HEK293 (cell line): Measurements from ENCODE around the gene PLA2G3.

ENCODE experiments used
- CTCF ChIA-PET: fragments of 350-600 bp; formaldehyde crosslinking; extraction: SDS; loops from one replicate; lab custom pipeline; 2021; ENCODE audit warnings: antibody characterized with exemption; lab: Yijun Ruan, JAX
- POLR2A ChIA-PET: fragments of 300-600 bp; formaldehyde crosslinking; extraction: SDS; loops from one replicate; lab custom pipeline; 2020; ENCODE audit warnings: antibody characterized with exemption, inconsistent platforms; lab: Yijun Ruan, JAX
- H3K27ac ChIP-seq: fragments of 200-500 bp; sonication (Bioruptor generic); 2 replicates; pipeline ENCODE4 v1.5.1; 2014; ENCODE audit warnings: low read depth, low read length, control low read depth, inconsistent platforms; ENCODE audit errors: extremely low read depth
- H3K36me3 ChIP-seq, 2 experiments: fragments of 200-500 bp in 1 of 2; sonication (Bioruptor generic) in 1 of 2; 1 replicate in 1 of 2; 2 replicates in 1 of 2; pipeline ENCODE4 v1.5.1; 2014 to 2017; ENCODE audit warnings: inconsistent platforms in 2 of 2, low read length in 2 of 2; ENCODE audit not compliant: control insufficient read depth in 2 of 2, insufficient read depth in 1 of 2
- H3K4me1 ChIP-seq: fragments of 200-500 bp; sonication (Bioruptor generic); 2 replicates; pipeline ENCODE4 v1.5.1; 2014; ENCODE audit warnings: mild to moderate bottlenecking, low read length, inconsistent platforms; ENCODE audit not compliant: control insufficient read depth, insufficient read depth
- H3K4me3 ChIP-seq: 2 replicates; pipeline ENCODE4 v1.5.1; 2011; ENCODE audit warnings: low read depth, mild to moderate bottlenecking, control low read depth, low read length, moderate library complexity
- H3K9me3 ChIP-seq: fragments of 200-500 bp; sonication (Bioruptor generic); 2 replicates; pipeline ENCODE4 v1.5.1; 2014; ENCODE audit warnings: low read depth, low read length, inconsistent platforms; ENCODE audit not compliant: control insufficient read depth, insufficient read depth
- SCRT1 ChIP-seq: fragments of 450-650 bp; formaldehyde crosslinking; IDR thresholded peaks from 2 replicates; pipeline ENCODE4 v1.5.1; 2016; ENCODE audit warnings: missing biosample characterization, missing genetic modification characterization, borderline replicate concordance
- SP3 ChIP-seq: fragments of 450-650 bp; formaldehyde crosslinking; IDR thresholded peaks from 2 replicates; pipeline ENCODE4 v1.5.1; 2016; ENCODE audit warnings: missing biosample characterization, missing genetic modification characterization
- TCF7L2 ChIP-seq: IDR thresholded peaks from 2 replicates; pipeline ENCODE4 v1.6.1; 2011; ENCODE audit warnings: low read depth, mild to moderate bottlenecking, inconsistent platforms, low read length, moderate library complexity, borderline replicate concordance
- ZFHX2 ChIP-seq: fragments of 450-650 bp; formaldehyde crosslinking; conservative IDR thresholded peaks from 2 replicates; pipeline ENCODE4 v1.5.1; 2016; ENCODE audit warnings: missing biosample characterization, missing genetic modification characterization
- ZFP69B ChIP-seq: fragments of 450-650 bp; formaldehyde crosslinking; IDR thresholded peaks from 2 replicates; pipeline ENCODE4 v1.5.1; 2016; ENCODE audit warnings: missing biosample characterization, missing genetic modification characterization
- ZIC2 ChIP-seq: fragments of 450-650 bp; formaldehyde crosslinking; IDR thresholded peaks from 2 replicates; pipeline ENCODE4 v1.5.1; 2016; ENCODE audit warnings: missing biosample characterization, missing genetic modification characterization
- ZNF175 ChIP-seq: fragments of 450-650 bp; formaldehyde crosslinking; IDR thresholded peaks from 2 replicates; pipeline ENCODE4 v1.5.1; 2016; ENCODE audit warnings: missing biosample characterization, missing genetic modification characterization
- ZNF324 ChIP-seq: fragments of 450-650 bp; formaldehyde crosslinking; IDR thresholded peaks from 2 replicates; pipeline ENCODE4 v1.5.1; 2016; ENCODE audit warnings: missing biosample characterization, missing genetic modification characterization
- ZNF335 ChIP-seq: fragments of 450-650 bp; formaldehyde crosslinking; conservative IDR thresholded peaks from 2 replicates; pipeline ENCODE4 v1.5.1; 2016; ENCODE audit warnings: missing biosample characterization, missing genetic modification characterization
- ZNF433 ChIP-seq: fragments of 450-650 bp; formaldehyde crosslinking; IDR thresholded peaks from 2 replicates; pipeline ENCODE4 v1.5.1; 2016; ENCODE audit warnings: missing biosample characterization, missing genetic modification characterization, low read depth
- ZNF548 ChIP-seq: fragments of 450-650 bp; formaldehyde crosslinking; IDR thresholded peaks from 2 replicates; pipeline ENCODE4 v1.5.1; 2016; ENCODE audit warnings: missing biosample characterization, missing genetic modification characterization
- ZNF585B ChIP-seq: fragments of 450-650 bp; formaldehyde crosslinking; IDR thresholded peaks from 2 replicates; pipeline ENCODE4 v1.5.1; 2016; ENCODE audit warnings: missing biosample characterization, missing genetic modification characterization
- ZNF600 ChIP-seq: fragments of 450-650 bp; formaldehyde crosslinking; IDR thresholded peaks from 2 replicates; pipeline ENCODE4 v1.5.1; 2016; ENCODE audit warnings: missing biosample characterization, missing genetic modification characterization
- ZNF664 ChIP-seq: fragments of 450-650 bp; formaldehyde crosslinking; IDR thresholded peaks from 2 replicates; pipeline ENCODE4 v1.5.1; 2016; ENCODE audit warnings: missing biosample characterization, missing genetic modification characterization
- ZNF707 ChIP-seq: fragments of 450-650 bp; formaldehyde crosslinking; IDR thresholded peaks from 2 replicates; pipeline ENCODE4 v1.5.1; 2016; ENCODE audit warnings: missing biosample characterization, missing genetic modification characterization
- ZNF791 ChIP-seq: fragments of 450-650 bp; formaldehyde crosslinking; IDR thresholded peaks from 2 replicates; pipeline ENCODE4 v1.5.1; 2016; ENCODE audit warnings: missing biosample characterization, missing genetic modification characterization
- ZNF792 ChIP-seq: fragments of 450-650 bp; formaldehyde crosslinking; IDR thresholded peaks from 2 replicates; pipeline ENCODE4 v1.5.1; 2016; ENCODE audit warnings: missing biosample characterization, missing genetic modification characterization
- TF ChIP-seq, protein P1 (sequence below): fragments of 450-650 bp; formaldehyde crosslinking; IDR thresholded peaks from 2 replicates; pipeline ENCODE4 v1.5.1; 2016; ENCODE audit warnings: missing biosample characterization, missing genetic modification characterization
- TF ChIP-seq, protein P2 (sequence below): fragments of 450-650 bp; IDR thresholded peaks from 2 replicates; pipeline ENCODE4 v1.5.1; 2018; ENCODE audit warnings: missing biosample characterization, mild to moderate bottlenecking, missing genetic modification characterization
- TF ChIP-seq, protein P3 (sequence below): fragments of 450-650 bp; formaldehyde crosslinking; IDR thresholded peaks from 2 replicates; pipeline ENCODE4 v1.5.1; 2016; ENCODE audit warnings: missing biosample characterization, missing genetic modification characterization
- TF ChIP-seq, protein P4 (sequence below): fragments of 450-650 bp; formaldehyde crosslinking; IDR thresholded peaks from 2 replicates; pipeline ENCODE4 v1.5.1; 2016; ENCODE audit warnings: missing biosample characterization, missing genetic modification characterization

Gene PLA2G3

DNA sequence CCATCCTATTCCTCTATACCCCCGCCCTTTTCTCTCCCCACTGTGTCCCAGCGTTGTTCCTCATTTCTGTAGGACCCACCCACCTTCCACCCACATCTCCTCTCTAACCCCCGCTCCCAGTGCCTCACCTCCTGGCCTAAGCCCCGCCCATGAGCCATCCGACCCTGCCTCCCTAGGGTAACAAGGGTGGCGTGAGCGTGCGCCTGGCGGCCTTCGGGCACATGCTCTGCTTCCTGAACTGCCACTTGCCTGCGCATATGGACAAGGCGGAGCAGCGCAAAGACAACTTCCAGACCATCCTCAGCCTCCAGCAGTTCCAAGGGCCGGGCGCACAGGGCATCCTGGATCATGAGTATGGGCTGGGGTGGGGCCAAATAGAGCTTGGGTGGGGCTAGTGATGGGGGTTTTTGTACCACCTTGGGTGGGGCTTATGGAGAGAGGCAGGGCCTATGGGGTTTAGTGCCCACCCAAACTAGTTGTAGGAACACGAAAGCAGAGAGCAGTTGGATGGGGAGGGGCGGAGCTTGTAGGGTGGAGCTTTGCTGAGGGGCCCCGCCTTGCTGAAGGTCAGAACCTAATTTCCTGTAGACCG, 13.0 kb downstream of the PLA2G3 start (continued):
- TF ChIP-seq, protein P1, sequence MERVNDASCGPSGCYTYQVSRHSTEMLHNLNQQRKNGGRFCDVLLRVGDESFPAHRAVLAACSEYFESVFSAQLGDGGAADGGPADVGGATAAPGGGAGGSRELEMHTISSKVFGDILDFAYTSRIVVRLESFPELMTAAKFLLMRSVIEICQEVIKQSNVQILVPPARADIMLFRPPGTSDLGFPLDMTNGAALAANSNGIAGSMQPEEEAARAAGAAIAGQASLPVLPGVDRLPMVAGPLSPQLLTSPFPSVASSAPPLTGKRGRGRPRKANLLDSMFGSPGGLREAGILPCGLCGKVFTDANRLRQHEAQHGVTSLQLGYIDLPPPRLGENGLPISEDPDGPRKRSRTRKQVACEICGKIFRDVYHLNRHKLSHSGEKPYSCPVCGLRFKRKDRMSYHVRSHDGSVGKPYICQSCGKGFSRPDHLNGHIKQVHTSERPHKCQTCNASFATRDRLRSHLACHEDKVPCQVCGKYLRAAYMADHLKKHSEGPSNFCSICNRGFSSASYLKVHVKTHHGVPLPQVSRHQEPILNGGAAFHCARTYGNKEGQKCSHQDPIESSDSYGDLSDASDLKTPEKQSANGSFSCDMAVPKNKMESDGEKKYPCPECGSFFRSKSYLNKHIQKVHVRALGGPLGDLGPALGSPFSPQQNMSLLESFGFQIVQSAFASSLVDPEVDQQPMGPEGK (tag by site-specific recombination) = no peak
- no peak for TF ChIP-seq ZNF433 (tag by site-specific recombination)
- TF ChIP-seq SCRT1 (tag by site-specific recombination) = no peak
- TF ChIP-seq ZFHX2 = peak; percentile 72
- no peak for TF ChIP-seq ZNF791
- TF ChIP-seq, protein P2, sequence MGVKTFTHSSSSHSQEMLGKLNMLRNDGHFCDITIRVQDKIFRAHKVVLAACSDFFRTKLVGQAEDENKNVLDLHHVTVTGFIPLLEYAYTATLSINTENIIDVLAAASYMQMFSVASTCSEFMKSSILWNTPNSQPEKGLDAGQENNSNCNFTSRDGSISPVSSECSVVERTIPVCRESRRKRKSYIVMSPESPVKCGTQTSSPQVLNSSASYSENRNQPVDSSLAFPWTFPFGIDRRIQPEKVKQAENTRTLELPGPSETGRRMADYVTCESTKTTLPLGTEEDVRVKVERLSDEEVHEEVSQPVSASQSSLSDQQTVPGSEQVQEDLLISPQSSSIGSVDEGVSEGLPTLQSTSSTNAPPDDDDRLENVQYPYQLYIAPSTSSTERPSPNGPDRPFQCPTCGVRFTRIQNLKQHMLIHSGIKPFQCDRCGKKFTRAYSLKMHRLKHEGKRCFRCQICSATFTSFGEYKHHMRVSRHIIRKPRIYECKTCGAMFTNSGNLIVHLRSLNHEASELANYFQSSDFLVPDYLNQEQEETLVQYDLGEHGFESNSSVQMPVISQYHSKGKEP (tag by site-specific recombination) = no peak
- no peak for TF ChIP-seq ZNF175 (tag by site-specific recombination)

- Histone ChIP-seq H3K27ac (no peak overlapping the region), H3K36me3 (peaks cover 0 to 8% of the 10 kb centered on the region in 2 experiments; a peak in 2 of 3 replicates), H3K4me1 (peaks cover 7% of the 10 kb centered on the region), H3K9me3 (no peaks in the 10 kb centered on the region), H3K4me3 (no peak overlapping the region)
- ChIA-PET CTCF (no interaction called here), POLR2A (no interaction called here)
- TF ChIP-seq TCF7L2 = no peak
- TF ChIP-seq ZNF707 (tag by site-specific recombination) = no peak
- no peak for TF ChIP-seq ZNF548 (tag by site-specific recombination)
- no peak for TF ChIP-seq ZNF600 (tag by site-specific recombination)
- no peak for TF ChIP-seq ZNF664 (tag by site-specific recombination)
- TF ChIP-seq ZIC2 (tag by site-specific recombination) = no peak
- no peak for TF ChIP-seq ZNF792 (tag by site-specific recombination)
- no peak for TF ChIP-seq ZNF335 (tag by site-specific recombination)
Observed at GRCh38 chr22:31126869-31127175, 13.5 kb downstream of the PLA2G3 start.

- Histone ChIP-seq H3K9me3 (no peaks in the 10 kb centered on the region), H3K4me3 (no peak overlapping the region), H3K27ac (no peak overlapping the region), H3K4me1 (peaks cover 2% of the 10 kb centered on the region; the same call in 1 of the 2 replicates), H3K36me3 (peaks cover 0 to 8% of the 10 kb centered on the region in 2 experiments; a peak in 2 of 3 replicates)
- ChIA-PET CTCF (interaction anchor here (0.6 to 0.7 kb wide), 2 partner anchors 8 to 15 kb away, joined by 3 read pairs; no protein-coding TSS in a partner anchor), POLR2A (no interaction called here)
- no peak for TF ChIP-seq ZNF585B (tag by site-specific recombination)
- TF ChIP-seq SP3 (tag by site-specific recombination) = no peak
- TF ChIP-seq, protein P3, sequence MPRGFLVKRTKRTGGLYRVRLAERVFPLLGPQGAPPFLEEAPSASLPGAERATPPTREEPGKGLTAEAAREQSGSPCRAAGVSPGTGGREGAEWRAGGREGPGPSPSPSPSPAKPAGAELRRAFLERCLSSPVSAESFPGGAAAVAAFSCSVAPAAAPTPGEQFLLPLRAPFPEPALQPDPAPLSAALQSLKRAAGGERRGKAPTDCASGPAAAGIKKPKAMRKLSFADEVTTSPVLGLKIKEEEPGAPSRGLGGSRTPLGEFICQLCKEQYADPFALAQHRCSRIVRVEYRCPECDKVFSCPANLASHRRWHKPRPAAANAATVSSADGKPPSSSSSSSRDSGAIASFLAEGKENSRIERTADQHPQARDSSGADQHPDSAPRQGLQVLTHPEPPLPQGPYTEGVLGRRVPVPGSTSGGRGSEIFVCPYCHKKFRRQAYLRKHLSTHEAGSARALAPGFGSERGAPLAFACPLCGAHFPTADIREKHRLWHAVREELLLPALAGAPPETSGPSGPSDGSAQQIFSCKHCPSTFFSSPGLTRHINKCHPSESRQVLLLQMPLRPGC (tag by site-specific recombination) = no peak
- no peak for TF ChIP-seq ZNF664 (tag by site-specific recombination)
- no peak for TF ChIP-seq ZNF324 (tag by site-specific recombination)
- no peak for TF ChIP-seq ZFP69B
- TF ChIP-seq, protein P4, sequence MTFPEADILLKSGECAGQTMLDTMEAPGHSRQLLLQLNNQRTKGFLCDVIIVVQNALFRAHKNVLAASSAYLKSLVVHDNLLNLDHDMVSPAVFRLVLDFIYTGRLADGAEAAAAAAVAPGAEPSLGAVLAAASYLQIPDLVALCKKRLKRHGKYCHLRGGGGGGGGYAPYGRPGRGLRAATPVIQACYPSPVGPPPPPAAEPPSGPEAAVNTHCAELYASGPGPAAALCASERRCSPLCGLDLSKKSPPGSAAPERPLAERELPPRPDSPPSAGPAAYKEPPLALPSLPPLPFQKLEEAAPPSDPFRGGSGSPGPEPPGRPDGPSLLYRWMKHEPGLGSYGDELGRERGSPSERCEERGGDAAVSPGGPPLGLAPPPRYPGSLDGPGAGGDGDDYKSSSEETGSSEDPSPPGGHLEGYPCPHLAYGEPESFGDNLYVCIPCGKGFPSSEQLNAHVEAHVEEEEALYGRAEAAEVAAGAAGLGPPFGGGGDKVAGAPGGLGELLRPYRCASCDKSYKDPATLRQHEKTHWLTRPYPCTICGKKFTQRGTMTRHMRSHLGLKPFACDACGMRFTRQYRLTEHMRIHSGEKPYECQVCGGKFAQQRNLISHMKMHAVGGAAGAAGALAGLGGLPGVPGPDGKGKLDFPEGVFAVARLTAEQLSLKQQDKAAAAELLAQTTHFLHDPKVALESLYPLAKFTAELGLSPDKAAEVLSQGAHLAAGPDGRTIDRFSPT (tag by site-specific recombination) = 0 out of 2 replicates have a peak, but pooled peaks have one; percentile 37
Observed at GRCh38 chr22:31126128-31126868, 14.0 kb downstream of the PLA2G3 start.
